ENCODE data around the gene PRKAR1B.

The PRKAR1B gene

DNA sequence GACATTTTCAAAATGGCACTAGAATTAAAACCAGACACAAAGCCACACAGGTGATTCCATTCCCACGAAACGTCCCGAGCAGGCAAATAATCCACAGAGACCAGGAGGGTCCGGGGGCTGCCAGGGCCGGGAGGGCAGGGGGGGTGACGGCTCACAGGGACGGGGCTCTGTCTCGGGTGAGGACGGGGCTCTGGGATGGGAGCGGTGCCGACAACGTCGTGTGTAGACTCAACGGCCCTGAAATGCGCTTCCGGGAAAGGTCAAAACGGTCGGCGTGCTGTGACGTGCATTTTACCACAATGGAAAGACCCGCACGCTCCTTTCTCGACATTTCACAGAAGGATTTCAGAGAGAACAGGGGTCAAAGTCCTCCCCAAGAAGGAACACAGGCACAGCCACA, 144.2 kb downstream of the PRKAR1B start:
- DNase-seq: no peak
- TF ChIP-seq, protein P1, sequence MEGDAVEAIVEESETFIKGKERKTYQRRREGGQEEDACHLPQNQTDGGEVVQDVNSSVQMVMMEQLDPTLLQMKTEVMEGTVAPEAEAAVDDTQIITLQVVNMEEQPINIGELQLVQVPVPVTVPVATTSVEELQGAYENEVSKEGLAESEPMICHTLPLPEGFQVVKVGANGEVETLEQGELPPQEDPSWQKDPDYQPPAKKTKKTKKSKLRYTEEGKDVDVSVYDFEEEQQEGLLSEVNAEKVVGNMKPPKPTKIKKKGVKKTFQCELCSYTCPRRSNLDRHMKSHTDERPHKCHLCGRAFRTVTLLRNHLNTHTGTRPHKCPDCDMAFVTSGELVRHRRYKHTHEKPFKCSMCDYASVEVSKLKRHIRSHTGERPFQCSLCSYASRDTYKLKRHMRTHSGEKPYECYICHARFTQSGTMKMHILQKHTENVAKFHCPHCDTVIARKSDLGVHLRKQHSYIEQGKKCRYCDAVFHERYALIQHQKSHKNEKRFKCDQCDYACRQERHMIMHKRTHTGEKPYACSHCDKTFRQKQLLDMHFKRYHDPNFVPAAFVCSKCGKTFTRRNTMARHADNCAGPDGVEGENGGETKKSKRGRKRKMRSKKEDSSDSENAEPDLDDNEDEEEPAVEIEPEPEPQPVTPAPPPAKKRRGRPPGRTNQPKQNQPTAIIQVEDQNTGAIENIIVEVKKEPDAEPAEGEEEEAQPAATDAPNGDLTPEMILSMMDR (IDR thresholded peaks at IDR 0.05): no peak
- no peak overlapping the region for H3K4me3 Mint-ChIP-seq
- peaks cover 32% of the 10 kb centered on the region for H3K4me1 Mint-ChIP-seq
- peaks cover 9% of the 10 kb centered on the region for H3K9me3 Mint-ChIP-seq
- H3K27me3 Mint-ChIP-seq (ENCODE audit: low read depth, poor library complexity): peaks cover 3% of the 10 kb centered on the region
- peaks cover 55% of the 10 kb centered on the region for H3K36me3 Mint-ChIP-seq (ENCODE audit: low read depth)
- no peak overlapping the region for H3K27ac Mint-ChIP-seq

DNA sequence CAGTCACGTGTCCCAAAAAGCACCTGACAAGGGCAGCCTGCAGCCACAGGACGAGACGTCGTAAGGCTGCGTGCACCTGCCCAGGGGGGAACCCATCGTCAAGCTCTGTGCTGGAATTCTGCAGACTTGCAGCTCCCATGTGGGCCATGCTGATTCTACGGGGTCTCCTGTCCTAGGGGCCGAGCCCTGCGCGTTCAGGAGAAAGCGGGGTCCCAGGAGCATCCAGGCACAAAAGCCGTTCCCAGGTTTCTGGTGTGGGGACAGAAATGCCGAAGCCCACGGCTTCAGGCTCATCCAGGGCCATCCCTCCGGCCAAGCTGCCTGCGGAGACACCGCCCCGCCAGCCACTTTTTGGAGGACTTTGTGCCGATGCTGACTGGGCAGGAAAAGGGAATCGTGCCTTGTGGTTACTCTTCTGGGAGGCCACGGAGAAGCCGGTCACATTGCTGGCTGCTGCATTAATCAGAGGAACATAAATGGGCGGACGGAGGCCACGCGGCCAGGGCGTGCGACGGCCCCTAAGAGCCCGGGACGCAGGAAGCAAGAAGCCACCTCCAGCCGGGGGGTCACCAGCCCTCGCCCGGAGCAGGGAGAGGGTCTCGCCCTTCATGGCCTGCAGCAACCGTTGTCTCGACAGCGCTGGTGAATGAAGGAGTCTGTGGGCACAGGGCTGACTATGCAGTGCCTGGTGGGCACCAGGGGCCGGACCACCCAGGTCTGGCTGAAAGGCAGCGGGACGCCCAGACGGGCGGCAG, 144.8 kb downstream of the PRKAR1B start:
- Mint-ChIP-seq H3K27me3 (ENCODE audit: low read depth, poor library complexity) (peaks cover 3% of the 10 kb centered on the region), H3K4me1 (peaks cover 27% of the 10 kb centered on the region), H3K4me3 (no peak overlapping the region), H3K36me3 (ENCODE audit: low read depth) (peaks cover 49% of the 10 kb centered on the region), H3K27ac (no peak overlapping the region), H3K9me3 (peaks cover 9% of the 10 kb centered on the region)
- no peak for DNase-seq
- TF ChIP-seq, protein P1 (IDR thresholded peaks at IDR 0.05): no peak

DNA sequence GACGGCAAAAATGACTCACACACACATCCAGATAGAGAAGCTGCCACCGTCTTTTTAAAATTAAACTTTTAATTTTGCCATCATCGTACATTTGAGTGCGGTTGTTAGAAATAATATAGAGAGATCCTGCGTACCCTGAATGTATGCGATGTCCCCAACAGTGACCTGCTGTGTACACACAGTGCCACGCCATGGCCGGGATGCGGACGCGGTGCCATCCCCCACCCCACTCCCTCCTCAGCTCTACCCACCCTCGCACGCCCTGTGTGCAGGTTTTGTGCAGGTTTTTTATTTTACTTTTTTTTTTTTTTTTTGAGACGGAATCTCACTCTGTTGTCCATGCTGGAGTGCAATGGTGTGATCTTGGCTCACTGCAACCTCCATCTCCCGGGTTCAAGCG, 148.7 kb downstream of the PRKAR1B start:
- Mint-ChIP-seq H3K4me1 (peaks cover 51% of the 10 kb centered on the region), H3K9me3 (peaks cover 9% of the 10 kb centered on the region), H3K27me3 (ENCODE audit: low read depth, poor library complexity) (peaks cover under 1% of the 10 kb centered on the region), H3K4me3 (no peak overlapping the region), H3K36me3 (ENCODE audit: low read depth) (peaks cover 34% of the 10 kb centered on the region), H3K27ac (no peak overlapping the region)
- TF ChIP-seq, protein P1 (IDR thresholded peaks at IDR 0.05): no peak
- DNase-seq: no peak

DNA sequence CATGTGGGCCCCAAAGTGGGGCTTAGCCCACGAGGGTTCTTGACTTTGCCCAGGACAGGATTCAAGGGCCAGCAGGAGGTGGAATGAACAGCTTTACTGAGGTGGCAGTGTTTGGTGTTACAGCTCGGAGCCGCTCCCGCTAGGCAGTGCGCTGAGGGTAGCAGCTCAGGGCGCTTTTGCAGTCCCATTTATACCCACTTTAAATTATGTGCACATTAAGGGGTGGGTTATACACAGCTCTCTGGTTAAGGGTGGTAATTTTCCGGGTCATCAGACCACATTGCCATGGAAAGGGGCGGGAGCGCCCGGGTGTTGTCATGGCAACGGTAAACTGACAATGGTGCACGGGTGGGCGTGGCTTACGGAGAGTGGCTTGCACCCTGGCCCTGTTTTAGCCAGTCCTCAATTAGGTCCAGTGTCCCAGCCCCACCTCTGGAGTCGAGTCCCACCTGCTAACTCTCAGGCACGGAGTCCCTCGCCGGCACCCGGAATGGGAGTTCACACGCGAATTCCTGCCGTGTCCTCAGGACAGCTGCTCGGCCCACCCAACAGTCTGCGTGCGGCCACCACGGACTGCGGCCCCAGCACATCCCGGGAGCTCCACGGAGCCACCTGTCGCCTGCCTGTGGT, 149.2 kb downstream of the PRKAR1B start:
- TF ChIP-seq, protein P1 (IDR thresholded peaks at IDR 0.05): no peak
- peaks cover 2% of the 10 kb centered on the region for H3K27me3 Mint-ChIP-seq (ENCODE audit: low read depth, poor library complexity)
- no peak overlapping the region for H3K27ac Mint-ChIP-seq
- H3K9me3 Mint-ChIP-seq: peaks cover 9% of the 10 kb centered on the region
- peaks cover 31% of the 10 kb centered on the region for H3K36me3 Mint-ChIP-seq (ENCODE audit: low read depth)
- DNase-seq: no peak
- peaks cover 55% of the 10 kb centered on the region for H3K4me1 Mint-ChIP-seq
- H3K4me3 Mint-ChIP-seq: no peak overlapping the region

DNA sequence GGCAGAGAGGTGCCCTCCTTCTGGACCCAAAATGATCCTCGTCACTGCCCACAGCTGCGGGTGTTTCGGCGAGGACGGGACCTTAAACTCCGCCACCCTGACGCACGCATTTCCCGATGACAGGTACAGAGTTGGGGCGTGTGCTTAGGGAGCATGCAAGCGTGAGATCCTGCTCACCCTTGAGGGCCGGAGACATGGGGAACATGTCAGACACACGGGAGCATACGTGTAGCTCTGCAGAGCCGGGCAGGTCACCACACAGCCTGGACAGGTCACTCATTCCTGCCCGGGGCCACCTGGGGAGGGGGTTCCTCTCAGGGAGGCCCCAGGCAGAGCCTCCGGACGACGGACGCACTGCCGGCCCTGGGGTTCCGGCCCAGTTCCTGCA, 149.8 kb downstream of the PRKAR1B start:
- peaks cover 61% of the 10 kb centered on the region for H3K4me1 Mint-ChIP-seq
- TF ChIP-seq, protein P1 (IDR thresholded peaks at IDR 0.05): no peak
- no peak overlapping the region for H3K4me3 Mint-ChIP-seq
- H3K36me3 Mint-ChIP-seq (ENCODE audit: low read depth): peaks cover 31% of the 10 kb centered on the region
- peaks cover 9% of the 10 kb centered on the region for H3K9me3 Mint-ChIP-seq
- H3K27ac Mint-ChIP-seq: no peak overlapping the region
- peaks cover 2% of the 10 kb centered on the region for H3K27me3 Mint-ChIP-seq (ENCODE audit: low read depth, poor library complexity)
- no peak for DNase-seq
